ENCODE data around the gene SLAMF1.

DNA sequence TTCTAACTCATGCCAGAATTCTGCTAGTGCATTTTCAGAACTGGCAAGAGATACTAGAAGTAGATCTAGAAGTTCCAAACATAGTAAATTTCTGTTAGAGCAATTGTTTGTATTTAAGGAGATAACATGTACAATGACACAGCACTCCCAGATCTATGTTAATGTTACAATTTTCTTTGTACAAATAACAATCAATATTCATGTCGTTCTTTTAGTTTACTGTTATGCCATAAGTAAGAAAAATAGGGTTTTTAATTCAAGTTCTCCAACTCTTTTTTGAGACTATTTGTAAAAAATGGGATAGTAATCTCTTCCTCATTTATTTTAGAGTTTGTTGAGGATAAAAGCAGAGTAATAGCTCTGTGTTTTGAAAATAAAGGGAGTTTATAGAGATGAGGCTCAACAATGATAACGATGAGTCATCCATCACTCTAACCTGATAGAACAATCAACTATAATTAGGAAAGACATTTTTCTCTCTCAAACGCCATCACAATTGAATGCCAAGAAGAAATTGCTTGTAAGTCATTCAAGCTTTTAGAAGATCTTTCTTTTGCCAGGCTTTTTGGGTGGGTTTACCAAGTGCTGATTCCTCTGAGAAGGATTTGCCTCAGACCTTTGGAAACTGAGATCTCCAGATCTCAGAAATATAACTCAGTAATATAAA is 68.2 kb downstream of the SLAMF1 start:
- TF ChIP-seq, protein P1, sequence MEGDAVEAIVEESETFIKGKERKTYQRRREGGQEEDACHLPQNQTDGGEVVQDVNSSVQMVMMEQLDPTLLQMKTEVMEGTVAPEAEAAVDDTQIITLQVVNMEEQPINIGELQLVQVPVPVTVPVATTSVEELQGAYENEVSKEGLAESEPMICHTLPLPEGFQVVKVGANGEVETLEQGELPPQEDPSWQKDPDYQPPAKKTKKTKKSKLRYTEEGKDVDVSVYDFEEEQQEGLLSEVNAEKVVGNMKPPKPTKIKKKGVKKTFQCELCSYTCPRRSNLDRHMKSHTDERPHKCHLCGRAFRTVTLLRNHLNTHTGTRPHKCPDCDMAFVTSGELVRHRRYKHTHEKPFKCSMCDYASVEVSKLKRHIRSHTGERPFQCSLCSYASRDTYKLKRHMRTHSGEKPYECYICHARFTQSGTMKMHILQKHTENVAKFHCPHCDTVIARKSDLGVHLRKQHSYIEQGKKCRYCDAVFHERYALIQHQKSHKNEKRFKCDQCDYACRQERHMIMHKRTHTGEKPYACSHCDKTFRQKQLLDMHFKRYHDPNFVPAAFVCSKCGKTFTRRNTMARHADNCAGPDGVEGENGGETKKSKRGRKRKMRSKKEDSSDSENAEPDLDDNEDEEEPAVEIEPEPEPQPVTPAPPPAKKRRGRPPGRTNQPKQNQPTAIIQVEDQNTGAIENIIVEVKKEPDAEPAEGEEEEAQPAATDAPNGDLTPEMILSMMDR (IDR thresholded peaks at IDR 0.05; ENCODE audit: low read depth, low read length) = no peak
- TF ChIP-seq EZH2phosphoT487 (IDR thresholded peaks at IDR 0.05; ENCODE audit: low read depth) = no peak
